OCI-LY1 (cell line): ENCODE results near the gene SRR.

Experiments used
- CTCF ChIP-seq: fragments of 200-600 bp; sonication (generic), shearing (Covaris generic); IDR thresholded peaks from 2 replicates; pipeline ENCODE4 v1.5.1; 2017; ENCODE audit warnings: mild to moderate bottlenecking, antibody characterized with exemption, low read length, moderate library complexity, mixed read lengths
- EZH2 ChIP-seq: fragments of 200-600 bp; sonication (generic), shearing (Covaris generic); IDR thresholded peaks from 2 replicates; pipeline ENCODE4 v1.8.0; 2017; ENCODE audit warnings: borderline replicate concordance, mixed run types, mild to moderate bottlenecking, antibody characterized with exemption, low read length, moderate library complexity, mixed read lengths

- no peak for TF ChIP-seq CTCF
- no peak for TF ChIP-seq EZH2
These were observed 66.5 kb downstream of the SRR start for GRCh38 chr17:2370211-2370589.
